Activated CD4-positive, alpha-beta T cell treated with anti-CD3 and anti-CD28 coated beads, Interleukin-2, Interleukin-6, amounts not matched to agents 100 ng/mL and 50 ng/mL, durations not matched to agents 16 hours and 8 hours (primary cell): ENCODE results near the gene GLIS1.

ENCODE experiments used
- DNase-seq: peaks from one replicate; pipeline ENCODE4 v3.0.0-alpha.2; 2020

The GLIS1 gene

GRCh38 chr1:53476579-53476978, 262.4 kb downstream of the GLIS1 start:
- DNase-seq = no peak

GRCh38 chr1:53475664-53476063, 263.3 kb downstream of the GLIS1 start:
- no peak for DNase-seq

- DNase-seq = peak; percentile 30
Observed at GRCh38 chr1:53473463-53473862, 265.5 kb downstream of the GLIS1 start.

- no peak for DNase-seq
Observed at GRCh38 chr1:53471000-53471399, 268.0 kb downstream of the GLIS1 start.

GRCh38 chr1:53470584-53470983, 268.4 kb downstream of the GLIS1 start:
- DNase-seq = no peak

GRCh38 chr1:53470155-53470554, 268.8 kb downstream of the GLIS1 start:
- DNase-seq = no peak

GRCh38 chr1:53469373-53469772, 269.6 kb downstream of the GLIS1 start:
- no peak for DNase-seq

- no peak for DNase-seq
Observed at GRCh38 chr1:53468374-53468773, 270.6 kb downstream of the GLIS1 start.

- DNase-seq = no peak
Observed at GRCh38 chr1:53467391-53467790, 271.6 kb downstream of the GLIS1 start.

- no peak for DNase-seq
Observed at GRCh38 chr1:53465023-53465957, 273.7 kb downstream of the GLIS1 start.

GRCh38 chr1:53463961-53464899, 274.7 kb downstream of the GLIS1 start:
- no peak for DNase-seq

- no peak for DNase-seq
Observed at GRCh38 chr1:53462769-53463501, 276.0 kb downstream of the GLIS1 start.

GRCh38 chr1:53462193-53462592, 276.8 kb downstream of the GLIS1 start:
- no peak for DNase-seq

GRCh38 chr1:53461323-53462044, 277.5 kb downstream of the GLIS1 start:
- DNase-seq = no peak

GRCh38 chr1:53460666-53461322, 278.2 kb downstream of the GLIS1 start:
- no peak for DNase-seq

GRCh38 chr1:53460211-53460634, 278.7 kb downstream of the GLIS1 start:
- DNase-seq = no peak

GRCh38 chr1:53459321-53460175, 279.4 kb downstream of the GLIS1 start, which contains the start of gene DMRTB1:
TSS of gene DMRTB1 (plus strand) at chr1:53459399. CDS start at chr1:53459454, 55 bp downstream.
- DNase-seq = no peak

GRCh38 chr1:53458634-53459033, 280.3 kb downstream of the GLIS1 start:
- DNase-seq = no peak
